ENCODE data around the gene VWCE. TPM values are rescaled to one million over a fixed set of nuclear protein-coding genes. Genes with fewer than 3 reads are reported as not detected.

VWCE gene
- total RNA-seq, 1 experiment from 2014 or later = 1.1 TPM

GRCh38 chr11:61281581-61282250 lies 13.4 kb downstream of the VWCE start:
- Histone ChIP-seq H3K4me3 (ENCODE audit: insufficient read depth, low read depth, low read length) (peak overlapping the region; percentile 30; the same call in 1 of the 2 replicates), H3K36me3 (replicated peaks; ENCODE audit: control insufficient read depth, insufficient read depth, low read length) (peaks cover 4% of the 10 kb centered on the region), H3K27me3 (ENCODE audit: control insufficient read depth, insufficient read depth, low read length) (peaks cover 5% of the 10 kb centered on the region; the same call in 1 of the 2 replicates)
- DNase-seq = peak; percentile 99

- peak; percentile 61 for DNase-seq
- no peak overlapping the region for H3K4me3 ChIP-seq (ENCODE audit: insufficient read depth, low read depth, low read length)
- peaks cover 2% of the 10 kb centered on the region for H3K36me3 ChIP-seq (replicated peaks; ENCODE audit: control insufficient read depth, insufficient read depth, low read length)
- H3K27me3 ChIP-seq (ENCODE audit: control insufficient read depth, insufficient read depth, low read length) = peaks cover 5% of the 10 kb centered on the region; the same call in 1 of the 2 replicates
Measured at GRCh38 chr11:61280883-61281580, 14.1 kb downstream of the VWCE start.

GRCh38 chr11:61279934-61280659 lies 15.0 kb downstream of the VWCE start:
- H3K4me3 ChIP-seq (ENCODE audit: insufficient read depth, low read depth, low read length) = no peak overlapping the region
- peaks cover 5% of the 10 kb centered on the region; the same call in 1 of the 2 replicates for H3K27me3 ChIP-seq (ENCODE audit: control insufficient read depth, insufficient read depth, low read length)
- no peaks in the 10 kb centered on the region; the same call in none of the 2 replicates for H3K36me3 ChIP-seq (replicated peaks; ENCODE audit: control insufficient read depth, insufficient read depth, low read length)
- DNase-seq = peak; percentile 68

- Histone ChIP-seq H3K36me3 (replicated peaks; ENCODE audit: control insufficient read depth, insufficient read depth, low read length) (no peaks in the 10 kb centered on the region; the same call in none of the 2 replicates), H3K4me3 (ENCODE audit: insufficient read depth, low read depth, low read length) (no peak overlapping the region), H3K27me3 (ENCODE audit: control insufficient read depth, insufficient read depth, low read length) (peaks cover 5% of the 10 kb centered on the region; the same call in 1 of the 2 replicates)
- no peak for DNase-seq
Measured at GRCh38 chr11:61278001-61278470, 17.1 kb downstream of the VWCE start.

- no peak overlapping the region for H3K4me3 ChIP-seq (ENCODE audit: insufficient read depth, low read depth, low read length)
- H3K36me3 ChIP-seq (replicated peaks; ENCODE audit: control insufficient read depth, insufficient read depth, low read length) = no peaks in the 10 kb centered on the region; the same call in none of the 2 replicates
- peaks cover 2% of the 10 kb centered on the region; the same call in 1 of the 2 replicates for H3K27me3 ChIP-seq (ENCODE audit: control insufficient read depth, insufficient read depth, low read length)
- DNase-seq = no peak
Measured at GRCh38 chr11:61277186-61278000, 17.7 kb downstream of the VWCE start.

GRCh38 chr11:61275191-61275590 lies 19.9 kb downstream of the VWCE start:
- H3K27me3 ChIP-seq (ENCODE audit: control insufficient read depth, insufficient read depth, low read length) = no peaks in the 10 kb centered on the region; the same call in 1 of the 2 replicates
- no peak overlapping the region for H3K4me3 ChIP-seq (ENCODE audit: insufficient read depth, low read depth, low read length)
- peaks cover 2% of the 10 kb centered on the region for H3K36me3 ChIP-seq (replicated peaks; ENCODE audit: control insufficient read depth, insufficient read depth, low read length)
- DNase-seq = no peak

- peaks cover 2% of the 10 kb centered on the region for H3K36me3 ChIP-seq (replicated peaks; ENCODE audit: control insufficient read depth, insufficient read depth, low read length)
- no peaks in the 10 kb centered on the region; the same call in 1 of the 2 replicates for H3K27me3 ChIP-seq (ENCODE audit: control insufficient read depth, insufficient read depth, low read length)
- no peak overlapping the region for H3K4me3 ChIP-seq (ENCODE audit: insufficient read depth, low read depth, low read length)
- DNase-seq = no peak
Measured at GRCh38 chr11:61274084-61274483, 21.0 kb downstream of the VWCE start.

- Histone ChIP-seq H3K27me3 (ENCODE audit: control insufficient read depth, insufficient read depth, low read length) (no peaks in the 10 kb centered on the region; the same call in 1 of the 2 replicates), H3K4me3 (ENCODE audit: insufficient read depth, low read depth, low read length) (no peak overlapping the region), H3K36me3 (replicated peaks; ENCODE audit: control insufficient read depth, insufficient read depth, low read length) (peaks cover 2% of the 10 kb centered on the region)
- no peak for DNase-seq
Measured at GRCh38 chr11:61273178-61274078, 21.7 kb downstream of the VWCE start.

- Histone ChIP-seq H3K36me3 (replicated peaks; ENCODE audit: control insufficient read depth, insufficient read depth, low read length) (peaks cover 2% of the 10 kb centered on the region), H3K4me3 (ENCODE audit: insufficient read depth, low read depth, low read length) (no peak overlapping the region), H3K27me3 (ENCODE audit: control insufficient read depth, insufficient read depth, low read length) (no peaks in the 10 kb centered on the region; the same call in 1 of the 2 replicates)
- no peak for DNase-seq
Measured at GRCh38 chr11:61272731-61273130, 22.4 kb downstream of the VWCE start.

- Histone ChIP-seq H3K27me3 (ENCODE audit: control insufficient read depth, insufficient read depth, low read length) (no peaks in the 10 kb centered on the region), H3K4me3 (ENCODE audit: insufficient read depth, low read depth, low read length) (no peak overlapping the region)
- no peak for DNase-seq
Measured at GRCh38 chr11:61270354-61271076, 24.6 kb downstream of the VWCE start.

GRCh38 chr11:61268588-61269250 lies 26.4 kb downstream of the VWCE start:
- Histone ChIP-seq H3K4me3 (ENCODE audit: insufficient read depth, low read depth, low read length) (no peak overlapping the region), H3K27me3 (ENCODE audit: control insufficient read depth, insufficient read depth, low read length) (no peaks in the 10 kb centered on the region), H3K36me3 (replicated peaks; ENCODE audit: control insufficient read depth, insufficient read depth, low read length) (peaks cover 4% of the 10 kb centered on the region)
- no peak for DNase-seq

More at GRCh38 chr11:61270354-61271076, 24.6 kb downstream of the VWCE start:
- peaks cover 2% of the 10 kb centered on the region for H3K36me3 ChIP-seq (replicated peaks; ENCODE audit: control insufficient read depth, insufficient read depth, low read length)

- no peak for DNase-seq
- no peak overlapping the region for H3K4me3 ChIP-seq (ENCODE audit: insufficient read depth, low read depth, low read length)
Measured at GRCh38 chr11:61267437-61267841, 27.7 kb downstream of the VWCE start.

More at GRCh38 chr11:61267437-61267841, 27.7 kb downstream of the VWCE start:
- H3K36me3 ChIP-seq (replicated peaks; ENCODE audit: control insufficient read depth, insufficient read depth, low read length) = peaks cover 6% of the 10 kb centered on the region
- H3K27me3 ChIP-seq (ENCODE audit: control insufficient read depth, insufficient read depth, low read length) = no peaks in the 10 kb centered on the region

Measured in H7 (cell line).